ENCODE results near the gene CIITA. TPM values are rescaled to one million over a fixed set of nuclear protein-coding genes. Genes with fewer than 3 reads are reported as not detected.

Gene CIITA
- total RNA-seq, 4 donors from 2014 or later = 27.7 to 107 (median 60.9) TPM

DNA sequence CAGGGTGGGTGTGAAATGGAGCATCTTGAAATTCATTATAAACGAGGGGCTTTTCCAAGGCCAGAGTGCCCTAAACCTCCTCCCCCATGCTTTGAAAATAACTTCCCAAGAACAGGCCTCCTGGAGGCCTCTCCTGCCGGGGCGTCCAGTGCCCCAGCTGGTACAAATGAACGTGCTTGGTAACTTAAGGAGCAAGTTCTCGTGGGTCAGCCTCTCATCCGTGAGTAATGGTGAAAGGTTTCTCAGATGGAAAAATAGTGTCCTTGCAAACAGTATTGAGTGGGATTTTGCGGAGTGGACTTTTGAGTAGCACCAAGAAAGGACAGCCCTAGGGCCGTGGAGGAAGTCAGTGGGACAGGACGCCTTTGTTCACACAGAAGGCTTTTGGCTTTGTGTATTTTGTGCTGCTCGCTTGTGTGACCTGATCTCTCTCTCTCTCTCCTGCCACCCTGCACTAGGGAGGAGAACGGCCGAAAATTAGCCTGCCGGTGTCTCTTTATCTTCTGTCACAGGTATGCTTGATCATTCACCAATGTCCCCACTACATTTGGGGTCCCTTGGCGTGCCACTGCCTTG is 102.0 kb downstream of the CIITA start:
- Histone ChIP-seq H3K27me3 (no peaks in the 10 kb centered on the region), H3K4me3 (no peak overlapping the region), H3K9me3 (no peaks in the 10 kb centered on the region), H3K36me3 (peaks cover 0 to 38% (median 0%) of the 10 kb centered on the region in 3 donors), H3K4me1 (peaks cover 0 to 6% (median 0%) of the 10 kb centered on the region in 4 donors), H3K27ac (peak overlapping the region in 1 of 4 donors; percentile 68)
- no peak for DNase-seq
- no peak for TF ChIP-seq POLR2A (IDR thresholded peaks at IDR 0.05)
- TF ChIP-seq, protein P1, sequence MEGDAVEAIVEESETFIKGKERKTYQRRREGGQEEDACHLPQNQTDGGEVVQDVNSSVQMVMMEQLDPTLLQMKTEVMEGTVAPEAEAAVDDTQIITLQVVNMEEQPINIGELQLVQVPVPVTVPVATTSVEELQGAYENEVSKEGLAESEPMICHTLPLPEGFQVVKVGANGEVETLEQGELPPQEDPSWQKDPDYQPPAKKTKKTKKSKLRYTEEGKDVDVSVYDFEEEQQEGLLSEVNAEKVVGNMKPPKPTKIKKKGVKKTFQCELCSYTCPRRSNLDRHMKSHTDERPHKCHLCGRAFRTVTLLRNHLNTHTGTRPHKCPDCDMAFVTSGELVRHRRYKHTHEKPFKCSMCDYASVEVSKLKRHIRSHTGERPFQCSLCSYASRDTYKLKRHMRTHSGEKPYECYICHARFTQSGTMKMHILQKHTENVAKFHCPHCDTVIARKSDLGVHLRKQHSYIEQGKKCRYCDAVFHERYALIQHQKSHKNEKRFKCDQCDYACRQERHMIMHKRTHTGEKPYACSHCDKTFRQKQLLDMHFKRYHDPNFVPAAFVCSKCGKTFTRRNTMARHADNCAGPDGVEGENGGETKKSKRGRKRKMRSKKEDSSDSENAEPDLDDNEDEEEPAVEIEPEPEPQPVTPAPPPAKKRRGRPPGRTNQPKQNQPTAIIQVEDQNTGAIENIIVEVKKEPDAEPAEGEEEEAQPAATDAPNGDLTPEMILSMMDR (IDR thresholded peaks at IDR 0.05) = no peak

DNA sequence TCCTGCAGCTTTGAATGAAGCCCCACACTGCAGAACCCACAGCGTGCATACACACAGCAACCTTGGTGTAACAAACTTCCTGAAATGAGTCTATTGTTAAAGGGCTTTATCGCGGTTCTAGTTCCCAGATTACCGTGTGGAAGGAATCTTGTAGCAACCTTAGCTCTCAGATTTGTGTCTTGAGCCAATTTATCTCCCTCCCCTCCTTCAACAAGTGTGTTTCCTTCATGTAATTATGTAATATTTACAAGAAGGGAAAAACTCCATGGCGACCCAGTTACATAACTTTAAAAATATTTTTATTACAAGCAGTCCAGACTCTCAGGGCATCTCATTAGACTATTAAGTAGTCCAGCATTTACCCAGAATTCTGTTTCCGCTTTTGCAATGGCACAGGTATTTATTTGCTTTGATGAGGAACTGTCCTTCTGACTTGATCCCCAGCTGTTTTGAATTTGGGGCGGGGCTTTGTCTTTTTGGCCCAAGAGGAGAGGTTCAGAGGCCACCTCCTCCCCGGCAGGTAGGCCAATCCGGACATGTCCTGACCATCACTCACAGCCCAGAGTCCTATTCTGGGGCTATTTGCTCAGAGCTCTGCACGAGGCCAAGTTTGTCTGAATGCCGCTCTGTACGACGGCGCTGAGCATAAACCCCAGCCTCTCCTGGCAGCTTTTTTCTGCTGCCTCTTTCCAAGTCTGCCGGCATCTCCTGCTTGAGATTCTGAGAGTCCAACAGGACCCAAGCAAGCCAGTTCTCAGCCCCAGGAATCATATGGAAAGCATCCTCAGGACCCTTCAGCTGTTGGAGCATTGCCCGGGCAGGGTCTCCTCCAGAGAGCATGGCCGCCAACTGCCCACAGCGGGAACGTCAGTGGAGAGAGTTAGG is 103.0 kb downstream of the CIITA start:
- no peaks in the 10 kb centered on the region for H3K9me3 ChIP-seq
- peak overlapping the region; percentile 14 to 68 (median 44) for H3K27ac ChIP-seq
- H3K36me3 ChIP-seq = peaks cover 0 to 38% (median 0%) of the 10 kb centered on the region in 3 donors
- no peak for DNase-seq
- peaks cover 0 to 6% (median 0%) of the 10 kb centered on the region in 4 donors for H3K4me1 ChIP-seq
- TF ChIP-seq, protein P1 (IDR thresholded peaks at IDR 0.05) = peak in 1 of 6 experiments; percentile 18
- TF ChIP-seq POLR2A (IDR thresholded peaks at IDR 0.05) = no peak
- H3K27me3 ChIP-seq = no peaks in the 10 kb centered on the region
- H3K4me3 ChIP-seq = no peak overlapping the region

DNA sequence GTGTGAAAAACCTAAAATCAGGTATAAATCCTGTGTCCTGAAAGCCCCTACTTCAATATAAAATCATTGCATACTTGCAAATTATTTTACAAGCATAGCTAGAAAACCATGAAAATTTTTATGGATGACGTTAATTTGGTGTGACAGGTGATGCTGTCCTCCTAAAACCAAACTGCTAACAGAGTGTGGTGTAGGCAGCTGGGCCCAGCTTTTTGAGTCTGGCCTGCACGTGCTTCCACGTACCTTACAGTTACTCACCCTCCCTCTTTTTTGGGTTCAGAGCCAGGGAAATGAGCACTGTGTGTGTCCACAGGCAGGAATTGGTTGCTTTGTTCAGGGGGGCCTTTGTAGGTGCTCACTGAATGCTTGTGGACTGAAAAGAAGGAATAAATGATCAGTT is 103.8 kb downstream of the CIITA start:
- TF ChIP-seq, protein P1 (IDR thresholded peaks at IDR 0.05) = no peak
- H3K27ac ChIP-seq = peak overlapping the region in 1 of 4 donors; percentile 68
- H3K4me3 ChIP-seq = no peak overlapping the region
- H3K36me3 ChIP-seq = peaks cover 0 to 43% (median 0%) of the 10 kb centered on the region in 3 donors
- DNase-seq = no peak
- H3K27me3 ChIP-seq = no peaks in the 10 kb centered on the region
- H3K4me1 ChIP-seq = peaks cover 0 to 6% (median 0%) of the 10 kb centered on the region in 4 donors
- no peaks in the 10 kb centered on the region for H3K9me3 ChIP-seq

DNA sequence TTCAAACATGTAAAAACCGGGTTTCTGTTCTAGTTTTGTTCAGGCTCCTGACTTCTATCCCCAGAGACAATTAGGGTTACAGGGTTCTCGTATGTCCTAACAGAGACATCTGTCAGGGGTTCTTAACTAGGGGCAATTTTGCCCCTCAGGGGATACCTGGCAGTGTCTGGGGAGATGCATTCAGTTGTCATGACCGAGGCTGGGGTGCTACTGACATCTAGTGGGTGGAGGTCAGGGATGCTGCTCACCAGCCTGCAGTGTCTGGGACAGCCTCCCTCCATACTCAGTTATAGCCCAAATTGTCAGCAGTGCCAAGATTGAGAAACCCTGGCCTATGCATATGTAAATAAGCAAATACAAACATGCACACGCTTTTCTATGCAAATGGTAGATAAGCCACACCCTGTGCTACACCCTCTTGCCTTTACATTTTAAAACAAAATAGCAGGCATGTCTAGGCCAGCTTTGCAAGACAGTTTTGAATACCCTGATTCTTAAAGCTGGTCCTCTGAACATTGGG is 104.8 kb downstream of the CIITA start:
- peaks cover 0 to 6% (median 0%) of the 10 kb centered on the region in 4 donors for H3K4me1 ChIP-seq
- peak in 1 of 3 donors; percentile 43 for DNase-seq
- TF ChIP-seq, protein P1 (IDR thresholded peaks at IDR 0.05) = peak in 3 of 6 experiments; percentile 5 to 26 (median 6)
- TF ChIP-seq POLR2A (IDR thresholded peaks at IDR 0.05) = no peak
- no peaks in the 10 kb centered on the region for H3K27me3 ChIP-seq
- H3K36me3 ChIP-seq = peaks cover 0 to 43% (median 0%) of the 10 kb centered on the region in 3 donors
- no peak overlapping the region for H3K27ac ChIP-seq
- H3K4me3 ChIP-seq = no peak overlapping the region
- no peaks in the 10 kb centered on the region for H3K9me3 ChIP-seq

DNA sequence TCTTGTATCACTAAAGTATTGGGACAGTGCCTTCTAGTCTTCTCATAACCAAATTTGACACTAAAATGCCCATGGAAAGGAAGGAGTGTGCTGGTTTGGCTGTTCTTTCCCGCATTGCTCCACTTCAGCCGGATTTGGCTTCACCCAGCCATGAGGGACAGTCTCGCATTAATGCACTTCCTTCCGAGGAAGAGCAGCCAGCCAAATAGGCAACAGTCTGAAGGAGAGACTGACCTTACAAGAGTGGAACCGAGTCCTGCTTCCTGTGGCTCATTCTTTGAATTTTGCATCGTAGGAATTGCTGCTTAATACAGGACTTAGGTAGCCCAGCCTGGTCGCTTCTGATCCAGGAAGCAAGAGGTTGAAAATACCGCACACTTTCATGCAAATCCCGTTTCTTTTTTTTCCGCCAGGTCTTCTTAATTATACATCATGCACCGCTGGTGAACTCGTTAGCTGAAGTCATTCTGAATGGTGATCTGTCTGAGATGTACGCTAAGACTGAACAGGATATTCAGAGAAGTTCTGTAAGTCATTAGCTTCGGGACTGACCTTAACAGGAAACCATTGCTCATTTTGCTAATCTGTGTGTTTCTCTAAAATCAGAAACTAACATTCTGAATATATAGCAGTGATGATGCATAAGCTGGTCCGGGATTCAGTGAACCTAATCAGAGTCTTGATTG is 105.6 kb downstream of the CIITA start:
- Histone ChIP-seq H3K27ac (no peak overlapping the region), H3K9me3 (no peaks in the 10 kb centered on the region)

More for the DNA sequence above, 105.6 kb downstream of the CIITA start:
- Histone ChIP-seq H3K36me3 (peaks cover 0 to 36% (median 0%) of the 10 kb centered on the region in 3 donors), H3K4me3 (no peak overlapping the region), H3K27me3 (no peaks in the 10 kb centered on the region), H3K4me1 (peaks cover 0 to 6% (median 0%) of the 10 kb centered on the region in 4 donors)
- TF ChIP-seq POLR2A (IDR thresholded peaks at IDR 0.05) = no peak
- DNase-seq = no peak

All from Peyer's patch (tissue), 4 donors.